Hematopoietic multipotent progenitor cell treated with erythropoietin and hydrocortisone succinate and interleukin-3 and kit ligand, for 4 days (in vitro differentiated cells): Measurements from ENCODE around the gene ZNF155.
A peak's percentile ranks its signal among the peaks of the same experiment; 100 is the strongest.

Experiments
- DNase-seq: peaks from one replicate; pipeline ENCODE4 v3.0.0-alpha.2; 2015

Gene ZNF155

GRCh38 chr19:44005973-44006372 lies 22.0 kb downstream of the ZNF155 start:
- peak; percentile 73 for DNase-seq

GRCh38 chr19:44007473-44007872 lies 23.5 kb downstream of the ZNF155 start:
- no peak for DNase-seq

GRCh38 chr19:44010468-44010867 lies 26.5 kb downstream of the ZNF155 start:
- no peak for DNase-seq

- no peak for DNase-seq
These were observed 35.5 kb downstream of the ZNF155 start for GRCh38 chr19:44019498-44019897.

GRCh38 chr19:44021221-44021620 lies 37.2 kb downstream of the ZNF155 start:
- DNase-seq: no peak

GRCh38 chr19:44024900-44025216 lies 40.9 kb downstream of the ZNF155 start:
- DNase-seq: no peak

- DNase-seq: peak; percentile 97
These were observed 41.4 kb downstream of the ZNF155 start, which contains the start of gene ZNF222 for GRCh38 chr19:44025217-44025936. TSS of gene ZNF222 (plus strand) at chr19:44025379. CDS start at chr19:44025437, 58 bp downstream.

- DNase-seq: no peak
These were observed 42.6 kb downstream of the ZNF155 start for GRCh38 chr19:44026622-44027021.

GRCh38 chr19:44032001-44032610 lies 48.1 kb downstream of the ZNF155 start:
- DNase-seq: no peak

GRCh38 chr19:44042147-44042546 lies 58.2 kb downstream of the ZNF155 start:
- DNase-seq: no peak
